ENCODE data around the gene A3GALT2. TPM values are rescaled to one million over a fixed set of nuclear protein-coding genes. Genes with fewer than 3 reads are reported as not detected.

A3GALT2 gene
- total and polyA plus RNA-seq, 9 of the 15 experiments (the other 6 are each of a cell fraction or from before 2014, with no cell fraction given), result not detected

- TF ChIP-seq MAZ (CRISPR knock-in tag; conservative IDR thresholded peaks at IDR 0.05 in 1 of 2, IDR thresholded peaks at IDR 0.05 in 1 of 2), result 0 out of 4 replicates have a peak, but pooled peaks of 1 of the 2 experiments have one; percentile 51
- TF ChIP-seq ZNF445 (CRISPR knock-in tag; IDR thresholded peaks at IDR 0.05; ENCODE audit: low read depth), result no peak
- TF ChIP-seq, protein P1, sequence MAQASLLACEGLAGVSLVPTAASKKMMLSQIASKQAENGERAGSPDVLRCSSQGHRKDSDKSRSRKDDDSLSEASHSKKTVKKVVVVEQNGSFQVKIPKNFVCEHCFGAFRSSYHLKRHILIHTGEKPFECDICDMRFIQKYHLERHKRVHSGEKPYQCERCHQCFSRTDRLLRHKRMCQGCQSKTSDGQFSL (CRISPR knock-in tag; IDR thresholded peaks at IDR 0.05), result no peak
- TF ChIP-seq, protein P1 (tag; IDR thresholded peaks at IDR 0.05), result no peak
- no peak for TF ChIP-seq BRCA1 (IDR thresholded peaks at IDR 0.05)
- TF ChIP-seq BRCA1 (CRISPR knock-in tag; IDR thresholded peaks at IDR 0.05), result no peak
- TF ChIP-seq GABPA (tag; conservative IDR thresholded peaks at IDR 0.05; ENCODE audit: low read depth), result no peak
- TF ChIP-seq, protein P2, sequence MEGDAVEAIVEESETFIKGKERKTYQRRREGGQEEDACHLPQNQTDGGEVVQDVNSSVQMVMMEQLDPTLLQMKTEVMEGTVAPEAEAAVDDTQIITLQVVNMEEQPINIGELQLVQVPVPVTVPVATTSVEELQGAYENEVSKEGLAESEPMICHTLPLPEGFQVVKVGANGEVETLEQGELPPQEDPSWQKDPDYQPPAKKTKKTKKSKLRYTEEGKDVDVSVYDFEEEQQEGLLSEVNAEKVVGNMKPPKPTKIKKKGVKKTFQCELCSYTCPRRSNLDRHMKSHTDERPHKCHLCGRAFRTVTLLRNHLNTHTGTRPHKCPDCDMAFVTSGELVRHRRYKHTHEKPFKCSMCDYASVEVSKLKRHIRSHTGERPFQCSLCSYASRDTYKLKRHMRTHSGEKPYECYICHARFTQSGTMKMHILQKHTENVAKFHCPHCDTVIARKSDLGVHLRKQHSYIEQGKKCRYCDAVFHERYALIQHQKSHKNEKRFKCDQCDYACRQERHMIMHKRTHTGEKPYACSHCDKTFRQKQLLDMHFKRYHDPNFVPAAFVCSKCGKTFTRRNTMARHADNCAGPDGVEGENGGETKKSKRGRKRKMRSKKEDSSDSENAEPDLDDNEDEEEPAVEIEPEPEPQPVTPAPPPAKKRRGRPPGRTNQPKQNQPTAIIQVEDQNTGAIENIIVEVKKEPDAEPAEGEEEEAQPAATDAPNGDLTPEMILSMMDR (IDR thresholded peaks at IDR 0.05 in 2 of 3, conservative IDR thresholded peaks at IDR 0.05 in 1 of 3; ENCODE audit: insufficient read depth in 2 of 3, low read depth in 1 of 3, low read length in 3 of 3), result peak; percentile 97 to 99 (median 97)
- no peak for TF ChIP-seq AFF4 (CRISPR knock-in tag; IDR thresholded peaks at IDR 0.05)
- TF ChIP-seq, protein P3, sequence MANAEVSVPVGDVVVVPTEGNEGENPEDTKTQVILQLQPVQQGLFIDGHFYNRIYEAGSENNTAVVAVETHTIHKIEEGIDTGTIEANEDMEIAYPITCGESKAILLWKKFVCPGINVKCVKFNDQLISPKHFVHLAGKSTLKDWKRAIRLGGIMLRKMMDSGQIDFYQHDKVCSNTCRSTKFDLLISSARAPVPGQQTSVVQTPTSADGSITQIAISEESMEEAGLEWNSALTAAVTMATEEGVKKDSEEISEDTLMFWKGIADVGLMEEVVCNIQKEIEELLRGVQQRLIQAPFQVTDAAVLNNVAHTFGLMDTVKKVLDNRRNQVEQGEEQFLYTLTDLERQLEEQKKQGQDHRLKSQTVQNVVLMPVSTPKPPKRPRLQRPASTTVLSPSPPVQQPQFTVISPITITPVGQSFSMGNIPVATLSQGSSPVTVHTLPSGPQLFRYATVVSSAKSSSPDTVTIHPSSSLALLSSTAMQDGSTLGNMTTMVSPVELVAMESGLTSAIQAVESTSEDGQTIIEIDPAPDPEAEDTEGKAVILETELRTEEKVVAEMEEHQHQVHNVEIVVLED (CRISPR knock-in tag; IDR thresholded peaks at IDR 0.05), result no peak
- TF ChIP-seq EGR1 (conservative IDR thresholded peaks at IDR 0.05), result no peak
- TF ChIP-seq NR2C2 (CRISPR knock-in tag; IDR thresholded peaks at IDR 0.05), result no peak
- no peak for TF ChIP-seq NR2C2 (tag; IDR thresholded peaks at IDR 0.05)
- no peak for TF ChIP-seq POU5F1 (IDR thresholded peaks at IDR 0.05; ENCODE audit: borderline replicate concordance, low read depth, low read length, partially characterized antibody)
- no peak for TF ChIP-seq ADNP (tag; IDR thresholded peaks at IDR 0.05)
- TF ChIP-seq SMAD1 (IDR thresholded peaks at IDR 0.05; ENCODE audit: low read depth, low read length, partially characterized antibody), result no peak
Measured at GRCh38 chr1:33367485-33368405, 46.8 kb upstream of the A3GALT2 start (continued).
